Brain microvascular endothelial cell (primary cell): ENCODE data around the gene JUN.

ENCODE experiments used
- DNase-seq: peaks from one replicate; pipeline ENCODE4 v3.0.0-alpha.2; 2020
- H3K27ac ChIP-seq: fragments of 250-450 bp; sonication (Bioruptor Pico); 2 replicates; pipeline ENCODE4 v1.5.1; 2020; ENCODE audit warnings: mild to moderate bottlenecking, moderate library complexity
- H3K27me3 ChIP-seq: fragments of 250-450 bp; sonication (Bioruptor Pico); replicated peaks from 2 replicates; pipeline ENCODE4 v1.5.1; 2020; ENCODE audit warnings: mild to moderate bottlenecking
- H3K36me3 ChIP-seq: fragments of 250-450 bp; sonication (Bioruptor Pico); replicated peaks from 2 replicates; pipeline ENCODE4 v1.5.1; 2020; ENCODE audit warnings: mild to moderate bottlenecking
- H3K4me3 ChIP-seq: 2 replicates; pipeline ENCODE4 v1.5.1; 2011; ENCODE audit warnings: low read depth, mild to moderate bottlenecking, control low read depth, low read length, moderate library complexity
- in situ Hi-C: cut with HindIII; loops from 2 replicates; pipeline ENCODE4 v1.10.0; 2017; ENCODE audit warnings: low sequenced_read_pairs, low pct_ligation_motif_present
- TF ChIP-seq, protein P1 (sequence below): IDR thresholded peaks from 2 replicates; pipeline ENCODE4 v1.5.1; 2011; ENCODE audit warnings: low read depth, mild to moderate bottlenecking, moderate library complexity, low read length, control low read depth, inconsistent platforms; ENCODE audit errors: missing control alignments

Gene JUN

DNA sequence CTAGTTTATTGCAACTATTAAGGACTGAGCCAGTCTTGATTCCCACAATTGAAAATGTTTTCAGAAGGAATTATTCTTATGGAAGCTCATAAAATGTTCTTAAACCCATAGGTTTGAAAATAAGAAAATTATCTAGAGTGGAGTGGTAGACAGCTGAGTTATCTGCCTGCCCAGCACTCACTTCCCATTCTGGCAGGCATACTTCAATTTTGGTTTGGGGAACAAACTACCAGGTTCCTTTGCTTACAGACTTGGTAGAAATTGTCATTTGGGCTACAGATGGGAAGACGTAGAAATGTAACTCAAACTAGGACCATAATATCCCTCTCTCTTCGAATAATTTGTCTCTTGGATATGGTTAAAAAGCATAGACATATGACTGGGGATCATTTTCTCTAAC, 18.4 kb downstream of the JUN start:
- in situ Hi-C loops, result loop anchor here (25.0 kb wide), 1 partner anchor 922 kb away; no protein-coding TSS in a partner anchor
- no peaks in the 10 kb centered on the region for H3K36me3 ChIP-seq
- no peak overlapping the region for H3K4me3 ChIP-seq
- no peaks in the 10 kb centered on the region for H3K27me3 ChIP-seq
- no peak for DNase-seq
- peak overlapping the region; percentile 97 for H3K27ac ChIP-seq
- TF ChIP-seq, protein P1, sequence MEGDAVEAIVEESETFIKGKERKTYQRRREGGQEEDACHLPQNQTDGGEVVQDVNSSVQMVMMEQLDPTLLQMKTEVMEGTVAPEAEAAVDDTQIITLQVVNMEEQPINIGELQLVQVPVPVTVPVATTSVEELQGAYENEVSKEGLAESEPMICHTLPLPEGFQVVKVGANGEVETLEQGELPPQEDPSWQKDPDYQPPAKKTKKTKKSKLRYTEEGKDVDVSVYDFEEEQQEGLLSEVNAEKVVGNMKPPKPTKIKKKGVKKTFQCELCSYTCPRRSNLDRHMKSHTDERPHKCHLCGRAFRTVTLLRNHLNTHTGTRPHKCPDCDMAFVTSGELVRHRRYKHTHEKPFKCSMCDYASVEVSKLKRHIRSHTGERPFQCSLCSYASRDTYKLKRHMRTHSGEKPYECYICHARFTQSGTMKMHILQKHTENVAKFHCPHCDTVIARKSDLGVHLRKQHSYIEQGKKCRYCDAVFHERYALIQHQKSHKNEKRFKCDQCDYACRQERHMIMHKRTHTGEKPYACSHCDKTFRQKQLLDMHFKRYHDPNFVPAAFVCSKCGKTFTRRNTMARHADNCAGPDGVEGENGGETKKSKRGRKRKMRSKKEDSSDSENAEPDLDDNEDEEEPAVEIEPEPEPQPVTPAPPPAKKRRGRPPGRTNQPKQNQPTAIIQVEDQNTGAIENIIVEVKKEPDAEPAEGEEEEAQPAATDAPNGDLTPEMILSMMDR, result no peak

DNA sequence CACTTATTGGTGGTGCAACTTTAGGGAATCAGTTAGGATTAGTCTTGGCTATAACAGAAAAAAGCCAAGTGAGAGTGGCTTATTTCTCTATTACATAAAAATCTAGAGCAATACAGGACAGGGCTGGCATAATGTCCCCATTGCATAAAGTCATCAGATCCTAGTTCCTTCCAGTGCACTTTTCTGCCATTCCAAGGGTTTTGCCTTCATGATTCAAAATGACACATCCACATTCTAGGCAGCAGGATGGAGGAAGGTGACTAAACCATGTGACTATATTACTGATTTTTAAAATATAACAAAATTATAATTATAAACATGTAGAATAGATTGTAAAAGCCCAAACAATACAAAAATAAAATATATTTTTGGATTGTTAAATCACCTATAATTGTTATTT, 18.8 kb downstream of the JUN start:
- in situ Hi-C loops, result loop anchor here (25.0 kb wide), 1 partner anchor 922 kb away; no protein-coding TSS in a partner anchor
- no peak for DNase-seq
- TF ChIP-seq, protein P1, result no peak
- Histone ChIP-seq H3K27me3 (no peaks in the 10 kb centered on the region), H3K27ac (peak overlapping the region; percentile 97), H3K36me3 (no peaks in the 10 kb centered on the region), H3K4me3 (no peak overlapping the region)

DNA sequence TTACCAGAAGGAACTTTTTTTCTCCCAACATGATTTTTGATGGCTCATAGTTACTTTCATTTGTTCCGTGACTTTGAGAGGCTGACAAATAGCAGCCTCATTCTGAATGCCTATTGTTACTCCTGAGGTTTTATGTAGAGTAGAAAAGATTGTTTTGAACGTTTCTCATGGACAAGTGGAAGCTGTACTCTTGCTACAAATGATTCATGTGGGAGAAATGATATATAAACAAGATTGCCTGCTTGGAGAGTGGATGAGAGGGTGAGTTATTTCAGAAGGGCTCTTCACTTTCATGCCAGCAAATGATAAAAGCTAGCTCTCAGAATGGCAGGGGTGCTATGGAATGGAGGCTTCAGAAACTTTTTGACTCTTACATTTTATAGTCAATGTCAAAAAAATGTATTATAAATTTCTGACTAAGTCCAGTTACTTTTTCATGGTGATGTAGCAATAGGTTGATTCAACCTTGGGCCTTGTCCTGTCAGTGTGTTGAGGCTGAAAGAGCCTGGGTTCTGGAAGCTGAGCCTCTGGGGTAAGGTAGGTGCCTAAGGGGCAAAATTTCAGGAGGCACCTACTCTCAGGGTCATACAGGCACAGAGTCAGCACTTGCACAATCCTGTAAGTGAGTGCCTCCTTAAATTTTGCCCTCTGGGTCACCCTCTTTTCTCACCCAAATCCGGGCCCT, 19.4 kb downstream of the JUN start:
- H3K36me3 ChIP-seq, result no peaks in the 10 kb centered on the region
- in situ Hi-C loops, result loop anchor here (25.0 kb wide), 1 partner anchor 923 kb away; no protein-coding TSS in a partner anchor
- TF ChIP-seq, protein P1, result no peak
- DNase-seq, result peak; percentile 71
- no peak overlapping the region for H3K4me3 ChIP-seq
- H3K27ac ChIP-seq, result peak overlapping the region; percentile 97
- H3K27me3 ChIP-seq, result no peaks in the 10 kb centered on the region

DNA sequence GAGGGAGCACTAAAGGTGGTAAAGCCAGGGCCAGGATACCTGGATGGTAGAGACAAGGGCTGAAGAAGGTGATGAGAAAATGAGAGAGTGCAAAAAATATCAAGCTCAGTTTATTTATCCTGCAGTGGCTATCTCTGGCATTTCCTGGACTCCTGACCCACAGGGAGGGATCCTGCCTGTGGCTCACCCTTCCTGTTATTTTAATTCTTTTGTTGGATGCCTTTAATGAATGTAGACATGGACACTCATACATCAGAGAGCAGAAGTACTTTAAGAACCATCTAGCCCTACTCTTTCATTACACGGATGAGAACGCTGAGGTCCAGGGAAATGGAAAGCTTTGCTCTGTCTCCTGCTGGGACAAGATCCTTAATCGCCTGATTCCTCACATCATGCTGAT, 20.6 kb downstream of the JUN start:
- H3K27ac ChIP-seq, result peak overlapping the region; percentile 97
- TF ChIP-seq, protein P1, result no peak
- DNase-seq, result peak; percentile 87
- H3K36me3 ChIP-seq, result no peaks in the 10 kb centered on the region
- no peaks in the 10 kb centered on the region for H3K27me3 ChIP-seq
- in situ Hi-C loops, result loop anchor here (25.0 kb wide), 1 partner anchor 924 kb away; no protein-coding TSS in a partner anchor
- peak overlapping the region; percentile 6 for H3K4me3 ChIP-seq

DNA sequence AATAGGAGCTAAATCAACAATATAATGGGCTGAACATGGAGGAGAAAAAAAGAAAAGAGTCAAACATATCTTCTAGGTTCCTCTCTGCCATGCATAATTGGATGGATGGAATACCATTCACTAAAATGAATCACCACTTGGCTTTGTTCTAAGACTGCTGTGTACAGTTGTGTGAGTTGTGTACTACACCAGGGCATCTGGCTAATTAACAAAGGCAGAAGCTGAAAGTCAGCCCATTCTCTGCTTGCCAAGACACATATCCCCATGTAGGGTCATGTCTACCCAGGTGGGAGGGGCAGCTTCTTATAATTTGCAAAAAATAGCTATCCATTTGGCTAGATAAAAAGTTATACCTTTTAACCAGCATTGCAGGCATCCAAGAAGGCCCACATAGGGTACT, 21.0 kb downstream of the JUN start:
- no peak for DNase-seq
- H3K27me3 ChIP-seq, result no peaks in the 10 kb centered on the region
- in situ Hi-C loops, result loop anchor here (25.0 kb wide), 1 partner anchor 924 kb away; no protein-coding TSS in a partner anchor

More for the DNA sequence above, 21.0 kb downstream of the JUN start:
- Histone ChIP-seq H3K27ac (peak overlapping the region; percentile 97), H3K4me3 (no peak overlapping the region), H3K36me3 (no peaks in the 10 kb centered on the region)
- TF ChIP-seq, protein P1, result no peak
